Sciatic nerve (tissue), 2 donors: ENCODE data around the gene STK40. TPM values are rescaled to one million over a fixed set of nuclear protein-coding genes. Genes with fewer than 3 reads are reported as not detected.

Source experiments
- ATAC-seq: fragments of 200-7000 bp; cut with Tn5 transposase; one replicate; pipeline ENCODE4 v1.9.1; 2020; ENCODE audit warnings: mild to moderate bottlenecking, moderate library complexity
- DNase-seq: peaks from one replicate; pipeline ENCODE4 v3.0.0-alpha.2; 2020; ENCODE audit warnings: low spot score
- intact Hi-C: fragments of 100-400 bp; cut with DNase I; formaldehyde crosslinking; loops from one replicate; pipeline ENCODE4 v1.14.2; 2022
- total RNA-seq: library from RNA; stranded (reverse); fragmentation: NEBNext Ultra II Directional; extraction: Animal tissue kit (Norgen Biotek cat#: 25700); gene quantifications from one replicate; pipeline ENCODE4 v1.2.1, GENCODE V29; 2021
- donor health status: DM: no; HTN: no; CAD: no.
- donor health status: DM: no; HTN: no; CAD: no.

STK40 gene
- total RNA-seq, 1 donor from 2014 or later = 47.2 TPM

DNA sequence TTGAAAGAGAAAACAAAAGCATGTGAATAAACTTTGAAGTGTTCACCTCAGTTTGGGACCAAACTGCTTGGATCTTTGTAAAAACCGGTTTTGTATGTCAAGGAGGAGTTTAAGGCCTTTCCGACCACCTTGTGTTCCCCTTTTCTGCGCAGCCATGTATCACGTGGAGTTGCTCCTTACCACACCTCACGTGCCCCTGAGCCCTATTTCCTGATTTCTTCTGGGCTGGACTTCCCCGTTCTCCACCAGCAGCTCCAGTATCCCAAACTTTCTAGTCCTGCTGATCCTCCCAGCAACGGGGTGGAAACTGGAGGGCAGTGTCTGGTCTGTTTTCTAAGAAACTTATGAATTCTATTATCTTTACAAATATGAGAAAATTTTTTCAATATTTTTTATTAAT, 81.2 kb downstream of the STK40 start:
- DNase-seq (no peak), ATAC-seq (no peak)
- intact Hi-C loops = no loop called here

DNA sequence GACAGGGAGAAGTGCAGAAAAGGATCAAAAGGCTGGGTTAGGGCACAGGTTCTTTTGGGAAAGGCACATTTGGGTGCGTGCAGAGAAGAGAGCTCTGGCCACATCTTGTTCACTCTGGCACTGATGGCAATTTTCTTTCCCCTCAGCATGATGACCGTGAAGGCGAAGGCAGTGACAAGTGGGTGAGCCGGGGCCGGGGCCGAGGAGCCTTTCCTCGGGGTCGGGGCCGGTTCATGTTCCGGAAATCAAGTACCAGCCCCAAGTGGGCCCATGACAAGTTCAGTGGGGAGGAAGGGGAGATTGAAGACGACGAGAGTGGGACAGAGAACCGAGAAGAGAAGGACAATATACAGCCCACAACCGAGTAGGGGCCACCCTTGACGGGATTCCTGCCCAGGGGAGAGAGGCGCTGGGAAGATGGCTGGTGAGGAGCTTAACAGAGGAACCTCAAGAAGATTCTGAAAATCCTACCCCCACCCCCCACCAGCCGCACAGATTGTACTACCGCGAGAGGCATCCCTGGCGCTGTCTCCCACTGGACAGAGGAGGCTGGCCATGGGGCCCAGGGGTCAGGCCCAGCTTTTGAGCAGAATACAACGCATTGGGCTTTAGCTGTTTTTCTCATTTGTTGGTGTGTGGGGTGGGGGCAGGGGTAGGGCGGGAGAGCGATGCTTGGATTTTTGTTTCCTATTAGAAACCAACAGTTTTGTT, 81.9 kb downstream of the STK40 start:
- DNase-seq (no peak), ATAC-seq (no peak)
- intact Hi-C loops = no loop called here

DNA sequence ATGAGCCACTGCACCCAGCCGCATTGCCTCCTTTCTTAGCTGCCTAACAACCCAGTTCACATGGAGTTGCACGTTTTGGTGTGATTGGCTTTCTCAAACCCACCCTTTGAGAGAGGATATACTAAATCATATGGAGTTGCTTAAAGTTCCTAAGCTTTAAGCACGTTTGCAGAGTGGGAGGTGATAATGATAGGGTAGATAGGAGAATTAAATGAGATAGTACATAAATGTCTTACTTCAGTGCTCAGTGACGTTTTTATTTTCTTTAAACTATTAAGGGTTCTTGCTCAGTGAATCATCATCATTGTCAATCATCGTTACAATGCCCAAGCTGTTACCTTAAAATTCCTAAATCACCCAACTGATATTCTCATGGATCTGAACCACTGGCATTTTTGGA, 82.5 kb downstream of the STK40 start:
- intact Hi-C loops = no loop called here
- no peak for DNase-seq

DNA sequence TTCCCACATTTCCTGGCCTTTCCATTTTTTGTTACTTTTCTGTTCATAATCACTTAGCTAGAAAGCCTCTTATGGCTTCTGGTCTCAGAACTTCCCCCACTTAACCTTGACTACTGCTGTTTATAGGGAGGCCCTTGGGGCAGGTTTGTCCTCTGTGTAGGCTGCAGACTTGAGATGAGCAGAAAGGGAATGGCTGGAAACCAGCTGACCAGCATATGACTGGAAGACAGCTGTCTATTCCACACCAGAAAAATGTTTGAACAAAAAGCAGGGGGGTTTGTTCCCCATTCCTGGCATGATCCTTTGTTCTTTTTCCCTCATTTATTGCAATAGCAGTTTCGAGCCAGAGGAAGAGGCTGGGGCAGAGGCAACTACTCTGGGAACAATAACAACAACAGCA, 84.5 kb downstream of the STK40 start:
- ATAC-seq (no peak), DNase-seq (no peak)
- intact Hi-C loops = no loop called here

More for the DNA sequence above, 82.5 kb downstream of the STK40 start:
- ATAC-seq = no peak

DNA sequence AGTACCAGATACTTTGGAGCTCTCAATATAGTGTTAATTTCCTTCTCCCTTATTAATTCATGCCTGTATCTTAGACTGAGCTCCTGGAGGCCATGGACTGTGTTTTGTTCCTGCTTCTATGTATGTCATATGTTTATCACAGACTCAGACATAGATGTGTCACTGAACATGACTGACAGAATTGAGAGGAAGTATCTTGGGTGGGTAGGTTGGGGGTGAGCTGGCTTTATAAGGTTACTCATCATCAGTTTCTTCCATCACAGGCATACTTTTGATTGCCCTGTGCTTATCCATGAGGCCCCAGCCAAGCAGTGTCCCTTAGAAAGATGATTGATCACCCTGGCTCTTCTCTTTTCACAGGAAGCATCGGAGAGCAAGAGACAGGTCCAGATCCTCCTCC, 85.2 kb downstream of the STK40 start:
- no peak for DNase-seq
- intact Hi-C loops = no loop called here
- no peak for ATAC-seq

DNA sequence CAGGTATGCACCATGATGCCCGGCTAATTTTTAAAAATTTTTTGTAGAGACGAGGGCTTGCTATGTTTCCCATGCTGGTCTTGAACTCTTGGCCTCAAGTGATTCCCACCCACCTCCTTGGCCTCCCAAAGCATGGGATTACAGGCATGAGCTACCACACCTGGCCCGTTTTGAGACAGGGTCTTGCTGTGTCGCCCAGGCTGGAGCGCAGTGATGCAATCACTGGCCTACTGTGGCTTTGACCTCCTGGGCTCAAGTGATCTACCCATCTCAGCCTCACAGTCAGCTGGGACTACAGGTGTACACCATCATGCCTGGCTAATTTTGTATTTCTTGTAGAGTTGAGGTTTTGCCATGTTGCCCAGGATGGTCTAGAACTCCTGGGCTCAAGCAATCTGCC, 87.1 kb downstream of the STK40 start:
- ATAC-seq (no peak), DNase-seq (no peak)
- intact Hi-C loops = no loop called here

DNA sequence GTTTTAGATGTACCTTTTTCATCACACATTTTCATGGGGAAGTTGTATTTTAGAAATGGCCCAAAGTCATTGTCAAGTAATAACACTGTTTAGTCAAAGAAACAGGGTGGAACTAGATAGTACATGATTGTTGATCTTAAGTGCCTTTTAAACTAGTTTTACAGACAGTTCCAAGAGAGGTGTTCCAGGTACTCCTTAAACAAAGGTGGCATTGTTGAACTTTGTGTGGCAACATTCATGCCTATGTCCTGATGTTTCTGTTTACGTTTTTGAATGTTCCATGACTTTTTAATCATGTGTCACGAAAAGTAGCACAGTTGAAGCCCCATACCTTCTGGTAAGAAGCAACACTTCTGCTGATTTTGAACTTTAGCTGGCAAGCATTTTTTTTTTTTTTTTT, 88.7 kb downstream of the STK40 start:
- intact Hi-C loops = no loop called here
- DNase-seq = no peak
- ATAC-seq = no peak

DNA sequence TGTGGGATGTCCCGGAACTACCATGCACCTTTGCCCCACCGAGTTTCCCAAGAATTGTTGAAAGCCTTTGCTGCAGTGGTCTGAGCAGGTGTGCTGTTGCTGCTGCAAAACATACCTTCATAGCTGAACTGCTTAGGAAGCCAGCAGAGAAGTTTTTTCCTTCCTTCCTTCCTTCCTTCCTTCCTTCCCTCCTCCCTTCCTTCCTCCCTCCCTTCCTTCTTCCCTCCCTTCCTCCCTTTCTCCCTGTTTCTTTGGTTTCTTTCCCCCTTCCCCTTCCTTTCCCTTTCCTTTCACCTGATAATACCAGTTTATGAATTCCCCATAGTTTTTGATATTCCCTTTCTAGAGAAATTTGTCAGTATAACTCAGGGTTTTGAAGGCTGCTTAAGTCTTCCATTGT, 90.3 kb downstream of the STK40 start:
- no peak for DNase-seq
- no peak for ATAC-seq
- intact Hi-C loops = no loop called here

Other genes with a start within 250 kb of the STK40 start
- gene TRAPPC3, start 236.4 kb downstream of the STK40 start, total RNA-seq = 46.8 TPM
- gene MAP7D1, start 229.8 kb downstream of the STK40 start, total RNA-seq = 123 TPM
- 101 TPM for gene THRAP3, start 161.5 kb downstream of the STK40 start, total RNA-seq
- 9.8 TPM for gene SH3D21, start 79.6 kb downstream of the STK40 start, total RNA-seq
- gene EVA1B, start 62.3 kb downstream of the STK40 start, total RNA-seq = 36.4 TPM
- 27.7 TPM for gene LSM10, start 12.0 kb upstream of the STK40 start, total RNA-seq
- 9.8 TPM for gene OSCP1, start 64.5 kb upstream of the STK40 start, total RNA-seq
- gene MRPS15, start 78.5 kb upstream of the STK40 start, total RNA-seq = 41.5 TPM
- gene CSF3R, start 97.0 kb upstream of the STK40 start, total RNA-seq = 57.3 TPM